Retinal pigment epithelial cell (primary cell): ENCODE data around the gene MIOX.

Source experiments
- DNase-seq: peaks from one replicate; pipeline ENCODE4 v3.0.0-alpha.2; 2010; ENCODE audit warnings: low read depth
- H3K4me3 ChIP-seq: 2 replicates; pipeline ENCODE4 v1.5.1; 2011; ENCODE audit warnings: mild to moderate bottlenecking, low read length, control low read depth, moderate library complexity
- TF ChIP-seq, protein P1 (sequence below): conservative IDR thresholded peaks from 2 replicates; pipeline ENCODE4 v1.5.1; 2011; ENCODE audit warnings: low read depth, low read length, control low read depth, inconsistent platforms

The MIOX gene

GRCh38 chr22:50469377-50470305 lies 17.0 kb upstream of the MIOX start:
- no peak overlapping the region for H3K4me3 ChIP-seq
- TF ChIP-seq, protein P1, sequence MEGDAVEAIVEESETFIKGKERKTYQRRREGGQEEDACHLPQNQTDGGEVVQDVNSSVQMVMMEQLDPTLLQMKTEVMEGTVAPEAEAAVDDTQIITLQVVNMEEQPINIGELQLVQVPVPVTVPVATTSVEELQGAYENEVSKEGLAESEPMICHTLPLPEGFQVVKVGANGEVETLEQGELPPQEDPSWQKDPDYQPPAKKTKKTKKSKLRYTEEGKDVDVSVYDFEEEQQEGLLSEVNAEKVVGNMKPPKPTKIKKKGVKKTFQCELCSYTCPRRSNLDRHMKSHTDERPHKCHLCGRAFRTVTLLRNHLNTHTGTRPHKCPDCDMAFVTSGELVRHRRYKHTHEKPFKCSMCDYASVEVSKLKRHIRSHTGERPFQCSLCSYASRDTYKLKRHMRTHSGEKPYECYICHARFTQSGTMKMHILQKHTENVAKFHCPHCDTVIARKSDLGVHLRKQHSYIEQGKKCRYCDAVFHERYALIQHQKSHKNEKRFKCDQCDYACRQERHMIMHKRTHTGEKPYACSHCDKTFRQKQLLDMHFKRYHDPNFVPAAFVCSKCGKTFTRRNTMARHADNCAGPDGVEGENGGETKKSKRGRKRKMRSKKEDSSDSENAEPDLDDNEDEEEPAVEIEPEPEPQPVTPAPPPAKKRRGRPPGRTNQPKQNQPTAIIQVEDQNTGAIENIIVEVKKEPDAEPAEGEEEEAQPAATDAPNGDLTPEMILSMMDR = no peak
- peak; percentile 18 for DNase-seq

- no peak overlapping the region for H3K4me3 ChIP-seq
- DNase-seq = no peak
- TF ChIP-seq, protein P1 = no peak
Measured at GRCh38 chr22:50470491-50470890, 16.2 kb upstream of the MIOX start.

- no peak for DNase-seq
- no peak overlapping the region for H3K4me3 ChIP-seq
- TF ChIP-seq, protein P1 = no peak
Measured at GRCh38 chr22:50471197-50471847, 15.3 kb upstream of the MIOX start.

DNA sequence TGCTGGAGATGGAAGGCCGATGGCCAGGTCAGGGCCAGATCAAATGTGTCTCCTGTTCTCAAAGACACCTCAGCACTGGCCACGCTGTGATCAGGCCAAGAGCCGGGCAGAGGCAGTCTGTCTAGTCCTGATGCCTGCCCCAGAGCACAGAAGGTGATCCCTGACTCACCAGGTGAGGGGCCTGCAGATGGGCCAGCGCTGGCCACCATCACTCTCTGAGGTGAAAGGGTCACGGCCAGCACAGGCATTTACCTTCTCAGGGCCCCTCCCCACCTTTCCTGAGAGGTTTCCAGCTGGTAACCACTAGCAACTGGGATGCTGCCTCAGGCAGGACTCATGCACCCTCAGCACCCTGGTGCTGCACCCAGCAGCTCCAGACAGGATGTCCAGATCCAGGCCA lies 14.7 kb upstream of the MIOX start:
- H3K4me3 ChIP-seq = no peak overlapping the region

DNA sequence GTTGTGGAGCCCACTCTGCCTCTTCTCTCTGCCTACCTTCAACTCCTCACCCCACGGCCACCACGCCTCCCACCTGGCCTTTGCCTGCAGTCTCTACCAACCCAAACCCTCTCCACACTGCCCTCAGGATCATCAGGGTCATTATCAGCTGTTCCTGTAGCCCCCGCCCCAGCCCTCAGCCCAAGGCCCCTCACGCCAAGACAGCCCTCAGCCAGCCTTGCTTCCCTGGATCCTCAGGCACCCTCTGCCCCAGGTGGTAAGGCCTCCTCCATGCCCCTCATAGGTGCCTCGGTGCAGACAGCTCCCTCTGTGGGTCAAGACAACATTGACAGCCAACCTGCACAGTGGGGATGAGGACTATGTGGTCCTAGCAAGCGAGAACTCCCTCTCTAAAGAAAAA lies 13.6 kb upstream of the MIOX start:
- DNase-seq = no peak
- H3K4me3 ChIP-seq = no peak overlapping the region
- TF ChIP-seq, protein P1 = peak; percentile 52

More for the DNA sequence above, 14.7 kb upstream of the MIOX start:
- TF ChIP-seq, protein P1 = no peak
- DNase-seq = no peak

- TF ChIP-seq, protein P1 = no peak
- H3K4me3 ChIP-seq = peak overlapping the region; percentile 63
- peak; percentile 34 for DNase-seq
Measured at GRCh38 chr22:50473855-50474671, 12.6 kb upstream of the MIOX start.
